Fibroblast of villous mesenchyme (primary cell): ENCODE results near the gene GGACT. TPM values are rescaled to one million over a fixed set of nuclear protein-coding genes. Genes with fewer than 3 reads are reported as not detected.
"Not testable (repeated sequence)": the region's sequence is repeated elsewhere in the genome, so short reads cannot be mapped to it uniquely, and the experiment has no call there.

Experiments used
- DNase-seq: peaks from one replicate; pipeline ENCODE4 v3.0.0-alpha.2; 2010; ENCODE audit warnings: low read depth
- H3K4me3 ChIP-seq: 2 replicates; pipeline ENCODE4 v1.5.1; 2011; ENCODE audit warnings: low read depth, mild to moderate bottlenecking, low read length
- total RNA-seq: library from RNA; depleted of rRNA; stranded (reverse); fragments of >200 nt; gene quantifications from 2 replicates; pipeline ENCODE4 v1.2.3, GENCODE V29; 2012
- TF ChIP-seq, protein P1 (sequence below): IDR thresholded peaks from 2 replicates; pipeline ENCODE4 v1.5.1; 2012; ENCODE audit warnings: low read depth, mild to moderate bottlenecking, low read length; ENCODE audit not compliant: insufficient read depth

Gene GGACT
- total RNA-seq, 1 donor: 8.2 TPM

DNA sequence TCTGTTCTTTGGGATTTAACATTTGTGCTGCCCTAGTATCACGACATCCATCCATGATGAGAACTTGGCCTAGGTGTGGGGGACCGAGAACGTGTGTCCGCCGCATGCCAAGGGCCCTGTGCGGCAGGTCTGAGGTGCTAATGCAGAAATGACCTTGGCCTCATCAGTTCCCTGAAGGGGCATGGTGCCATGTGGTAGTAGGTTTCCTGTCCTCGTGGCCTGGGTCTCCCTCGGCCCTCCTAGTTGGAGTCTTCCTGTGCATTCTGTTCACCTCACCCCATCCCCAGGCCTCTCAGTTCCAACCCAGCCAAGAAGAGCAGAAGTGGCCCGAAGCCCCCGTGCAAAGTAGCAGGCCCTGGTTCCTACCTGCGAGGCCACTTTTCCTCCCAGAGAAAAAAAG lies 59.8 kb downstream of the GGACT start:
- TF ChIP-seq, protein P1, sequence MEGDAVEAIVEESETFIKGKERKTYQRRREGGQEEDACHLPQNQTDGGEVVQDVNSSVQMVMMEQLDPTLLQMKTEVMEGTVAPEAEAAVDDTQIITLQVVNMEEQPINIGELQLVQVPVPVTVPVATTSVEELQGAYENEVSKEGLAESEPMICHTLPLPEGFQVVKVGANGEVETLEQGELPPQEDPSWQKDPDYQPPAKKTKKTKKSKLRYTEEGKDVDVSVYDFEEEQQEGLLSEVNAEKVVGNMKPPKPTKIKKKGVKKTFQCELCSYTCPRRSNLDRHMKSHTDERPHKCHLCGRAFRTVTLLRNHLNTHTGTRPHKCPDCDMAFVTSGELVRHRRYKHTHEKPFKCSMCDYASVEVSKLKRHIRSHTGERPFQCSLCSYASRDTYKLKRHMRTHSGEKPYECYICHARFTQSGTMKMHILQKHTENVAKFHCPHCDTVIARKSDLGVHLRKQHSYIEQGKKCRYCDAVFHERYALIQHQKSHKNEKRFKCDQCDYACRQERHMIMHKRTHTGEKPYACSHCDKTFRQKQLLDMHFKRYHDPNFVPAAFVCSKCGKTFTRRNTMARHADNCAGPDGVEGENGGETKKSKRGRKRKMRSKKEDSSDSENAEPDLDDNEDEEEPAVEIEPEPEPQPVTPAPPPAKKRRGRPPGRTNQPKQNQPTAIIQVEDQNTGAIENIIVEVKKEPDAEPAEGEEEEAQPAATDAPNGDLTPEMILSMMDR: no peak
- DNase-seq: no peak
- no peak overlapping the region for H3K4me3 ChIP-seq

DNA sequence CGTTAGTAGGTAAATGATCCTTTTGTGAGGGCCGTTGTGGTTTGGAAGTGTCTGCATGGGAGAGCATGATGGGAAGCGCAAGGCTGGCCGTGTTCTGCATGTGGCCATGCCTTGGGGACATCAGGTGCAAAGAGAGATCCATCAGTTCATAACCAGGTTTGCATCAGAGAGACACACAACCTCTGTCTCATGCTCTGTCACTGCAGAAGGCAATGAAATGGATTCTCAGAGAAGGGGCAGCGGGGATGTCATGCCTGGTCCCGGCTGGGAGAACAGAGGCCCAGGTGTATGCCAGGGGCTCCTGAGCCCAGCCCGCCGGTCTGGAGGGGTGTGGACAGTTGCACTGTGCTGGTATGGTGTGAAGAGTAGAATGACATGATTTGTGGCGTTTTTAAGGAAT lies 60.2 kb downstream of the GGACT start:
- no peak overlapping the region for H3K4me3 ChIP-seq
- TF ChIP-seq, protein P1: no peak
- no peak for DNase-seq

DNA sequence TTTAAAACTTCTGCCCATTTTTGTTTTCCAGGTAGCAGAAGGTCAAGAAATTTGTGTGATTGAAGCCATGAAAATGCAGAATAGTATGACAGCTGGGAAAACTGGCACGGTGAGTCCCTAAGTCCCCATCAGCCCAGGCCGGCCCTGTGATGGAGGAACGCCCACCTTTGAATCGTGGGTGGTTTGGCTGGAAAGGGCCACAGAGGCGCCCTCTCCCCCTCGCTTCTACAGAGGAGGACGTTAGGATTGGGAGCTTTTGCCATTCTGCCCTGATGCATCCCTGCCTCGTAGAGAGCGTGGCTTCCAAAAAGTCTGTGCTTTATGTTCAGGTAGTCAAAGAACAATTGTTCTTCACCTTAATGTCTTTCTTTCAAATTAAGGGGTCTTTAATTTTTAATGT lies 60.9 kb downstream of the GGACT start:
- TF ChIP-seq, protein P1: no peak
- DNase-seq: no peak

DNA sequence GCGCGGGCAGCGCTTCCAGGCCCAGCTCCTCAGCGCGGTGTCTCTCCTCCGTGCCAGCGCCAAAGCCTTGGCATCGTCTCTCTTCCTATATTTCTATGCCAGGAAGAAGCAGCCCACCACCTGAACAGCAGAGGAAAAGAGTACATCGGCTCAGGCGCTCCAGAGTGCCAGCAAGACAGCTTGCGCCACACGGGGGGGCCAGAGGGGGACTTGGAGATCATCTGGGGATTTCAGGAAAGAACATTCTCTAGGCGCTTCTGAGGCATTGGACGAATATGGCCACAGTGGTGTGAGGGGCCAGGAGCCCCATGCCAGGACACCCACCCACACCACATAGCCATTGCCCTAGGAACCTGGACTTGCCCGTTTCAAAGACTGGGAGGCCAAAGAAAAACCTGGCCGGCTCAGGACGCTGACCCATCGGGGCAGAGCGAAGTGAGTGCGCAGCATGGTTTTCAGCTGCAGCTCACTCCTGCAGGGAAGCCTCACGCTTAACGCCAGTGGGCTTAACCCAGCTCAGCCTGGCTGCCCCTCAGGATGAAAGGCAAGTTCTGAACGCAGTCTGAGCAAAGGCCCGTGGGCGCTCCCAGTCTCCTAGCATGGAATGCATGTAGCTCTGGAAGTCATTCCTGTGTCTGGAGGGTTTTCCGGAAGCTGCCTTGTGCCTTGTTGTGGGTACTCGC lies 62.1 kb downstream of the GGACT start:
- DNase-seq: no peak
- TF ChIP-seq, protein P1: no peak

More for the DNA sequence above, 60.9 kb downstream of the GGACT start:
- no peak overlapping the region for H3K4me3 ChIP-seq

DNA sequence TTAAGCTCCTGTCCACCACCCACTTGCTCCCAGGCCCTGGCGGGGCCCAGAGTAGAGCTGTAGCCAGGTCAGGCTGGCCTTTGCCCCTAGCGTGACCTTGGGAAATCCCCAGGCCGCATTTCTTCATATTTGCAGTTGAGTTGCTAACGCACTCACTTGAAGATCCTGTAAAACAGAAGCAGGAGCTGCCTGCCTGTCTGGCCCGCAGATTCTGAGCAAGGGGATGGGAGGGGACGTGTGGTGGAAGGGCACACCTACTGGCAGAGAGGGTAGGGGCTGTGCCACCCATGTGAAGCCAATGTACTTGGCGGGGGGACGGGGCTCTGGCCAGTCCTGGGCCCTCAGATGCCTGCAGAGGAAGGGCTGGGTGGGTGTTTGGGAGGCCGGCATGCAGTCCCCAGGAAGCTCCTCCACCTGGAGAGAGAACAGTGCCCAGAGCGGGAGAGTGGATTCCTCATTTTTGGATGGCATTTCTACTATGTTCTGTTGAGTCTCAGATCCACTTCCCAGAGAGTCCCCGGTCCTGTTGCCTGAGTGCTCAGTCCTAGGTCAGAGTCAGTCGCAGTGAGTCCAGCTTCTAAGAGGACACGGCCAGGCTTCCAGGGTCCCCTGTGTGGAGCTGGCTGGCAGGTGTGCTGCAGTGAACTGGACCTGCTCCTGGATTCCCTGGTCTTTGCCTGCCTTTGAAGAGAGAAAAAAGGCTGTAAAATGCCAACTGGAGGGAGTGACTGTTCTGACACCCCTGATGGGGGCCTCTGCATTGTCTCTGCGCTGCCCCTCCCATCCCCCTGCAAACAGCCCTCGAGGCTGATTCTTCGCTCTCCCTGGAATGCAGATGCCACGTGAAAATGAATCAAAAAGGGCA lies 62.9 kb downstream of the GGACT start:
- TF ChIP-seq, protein P1: no peak
- H3K4me3 ChIP-seq: no peak overlapping the region
- no peak for DNase-seq

More for the DNA sequence above, 62.1 kb downstream of the GGACT start:
- no peak overlapping the region for H3K4me3 ChIP-seq

DNA sequence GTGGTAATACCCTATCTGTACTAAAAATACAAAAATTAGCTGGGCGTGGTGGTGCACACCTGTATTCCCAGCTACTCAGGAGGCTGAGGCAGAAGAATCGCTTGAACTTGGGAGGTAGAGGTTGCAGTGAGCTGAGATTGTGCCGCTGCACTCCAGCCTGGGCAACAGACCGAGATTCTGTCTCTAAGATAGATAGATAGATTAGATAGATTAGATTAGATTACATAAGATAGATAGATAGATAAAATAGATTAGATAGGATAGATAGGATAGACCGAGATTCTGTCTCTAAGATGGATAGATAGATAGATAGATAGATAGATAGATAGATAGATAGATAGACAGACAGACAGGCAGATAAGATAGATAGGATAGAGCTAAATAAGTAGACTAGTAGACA lies 63.9 kb downstream of the GGACT start:
- DNase-seq, H3K4me3 ChIP-seq: not testable (repeated sequence)

DNA sequence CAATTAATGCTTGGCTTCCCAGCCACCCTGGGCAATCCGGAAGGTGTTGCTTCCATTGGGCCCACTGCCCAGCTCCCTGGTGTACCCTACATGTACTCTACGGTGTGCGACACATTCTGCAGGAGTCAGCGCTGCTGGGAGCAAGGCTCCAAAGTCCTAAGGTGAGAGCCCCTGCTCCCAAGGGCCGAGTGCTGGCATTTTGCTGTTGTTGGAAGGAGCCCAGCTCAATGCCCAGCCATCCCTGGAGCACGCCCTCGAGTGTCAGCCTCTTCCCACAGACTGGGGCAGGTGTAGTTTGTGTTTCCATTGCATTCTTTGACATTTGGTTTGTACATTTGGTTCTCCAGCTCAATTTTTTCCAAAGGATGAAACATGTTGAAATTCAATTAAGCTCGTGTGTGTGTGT lies 64.6 kb downstream of the GGACT start:
- no peak overlapping the region for H3K4me3 ChIP-seq
- no peak for DNase-seq
- TF ChIP-seq, protein P1: no peak
